ENCODE data around the gene BCKDHA. TPM values are rescaled to one million over a fixed set of nuclear protein-coding genes. Genes with fewer than 3 reads are reported as not detected.

Gene BCKDHA
- polyA plus RNA-seq, 1 of the 3 experiments (the other 2 are of a cell fraction): 30.9 TPM

DNA sequence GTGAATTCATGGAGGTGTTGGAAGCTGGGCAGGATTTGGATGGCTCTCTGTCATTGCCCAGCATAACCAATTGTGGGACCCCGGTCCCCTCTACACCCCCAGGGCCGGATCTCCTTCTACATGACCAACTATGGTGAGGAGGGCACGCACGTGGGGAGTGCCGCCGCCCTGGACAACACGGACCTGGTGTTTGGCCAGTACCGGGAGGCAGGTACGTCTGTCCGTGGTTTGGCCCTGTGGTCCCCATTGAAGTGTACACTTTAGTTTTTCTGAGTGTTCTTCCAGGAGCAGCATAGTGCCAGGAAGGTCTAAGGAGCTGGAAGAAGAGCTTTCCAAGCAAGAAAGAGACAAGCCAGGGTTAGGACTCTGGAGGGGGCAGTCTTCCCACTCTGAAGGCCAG, 16.3 kb downstream of the BCKDHA start:
- Histone ChIP-seq H3K27me3 (ENCODE audit: insufficient read depth) (no peaks in the 10 kb centered on the region), H4K20me1 (ENCODE audit: insufficient read depth) (no peaks in the 10 kb centered on the region), H2AFZ (ENCODE audit: low read depth) (no peak overlapping the region), H3K4me3 (ENCODE audit: low read depth in 2 of 2, low read length in 1 of 2) (no peak overlapping the region), H3K9me2 (no peaks in the 10 kb centered on the region), H3K27ac (ENCODE audit: low read depth in 2 of 2, low read length in 1 of 2) (no peak overlapping the region), H3K9me3 (no peaks in the 10 kb centered on the region), H3K36me3 (replicated peaks in 1 of 2; ENCODE audit: control insufficient read depth in 1 of 2, insufficient read depth in 2 of 2, low read length in 1 of 2) (peaks cover 0 to 24% of the 10 kb centered on the region in 2 experiments), H3K4me1 (ENCODE audit: control insufficient read depth in 1 of 2, insufficient read depth in 2 of 2, low read depth in 1 of 2, low read length in 1 of 2) (peaks cover 0 to 12% of the 10 kb centered on the region in 2 experiments; a peak in 1 of 4 replicates), H3K9ac (no peak overlapping the region), H3K79me2 (ENCODE audit: insufficient read depth) (no peaks in the 10 kb centered on the region), H3F3A (replicated peaks; ENCODE audit: insufficient read depth) (no peaks in the 10 kb centered on the region), H3K4me2 (no peak overlapping the region)
- TF ChIP-seq YY1 (IDR thresholded peaks at IDR 0.05; ENCODE audit: low read depth): no peak
- no peak for TF ChIP-seq MAX (IDR thresholded peaks at IDR 0.05; ENCODE audit: low read depth)
- no peak for TF ChIP-seq SIN3A (IDR thresholded peaks at IDR 0.05; ENCODE audit: borderline replicate concordance, low read depth, low read length)
- no peak for TF ChIP-seq CHD2 (IDR thresholded peaks at IDR 0.05; ENCODE audit: low read length, partially characterized antibody)
- no peak for TF ChIP-seq POLR2AphosphoS5 (IDR thresholded peaks at IDR 0.05; ENCODE audit: low read depth, low read length)
- TF ChIP-seq RFX5 (IDR thresholded peaks at IDR 0.05; ENCODE audit: low read length): no peak
- TF ChIP-seq RAD21 (IDR thresholded peaks at IDR 0.05; ENCODE audit: low read length): no peak
- TF ChIP-seq, protein P1, sequence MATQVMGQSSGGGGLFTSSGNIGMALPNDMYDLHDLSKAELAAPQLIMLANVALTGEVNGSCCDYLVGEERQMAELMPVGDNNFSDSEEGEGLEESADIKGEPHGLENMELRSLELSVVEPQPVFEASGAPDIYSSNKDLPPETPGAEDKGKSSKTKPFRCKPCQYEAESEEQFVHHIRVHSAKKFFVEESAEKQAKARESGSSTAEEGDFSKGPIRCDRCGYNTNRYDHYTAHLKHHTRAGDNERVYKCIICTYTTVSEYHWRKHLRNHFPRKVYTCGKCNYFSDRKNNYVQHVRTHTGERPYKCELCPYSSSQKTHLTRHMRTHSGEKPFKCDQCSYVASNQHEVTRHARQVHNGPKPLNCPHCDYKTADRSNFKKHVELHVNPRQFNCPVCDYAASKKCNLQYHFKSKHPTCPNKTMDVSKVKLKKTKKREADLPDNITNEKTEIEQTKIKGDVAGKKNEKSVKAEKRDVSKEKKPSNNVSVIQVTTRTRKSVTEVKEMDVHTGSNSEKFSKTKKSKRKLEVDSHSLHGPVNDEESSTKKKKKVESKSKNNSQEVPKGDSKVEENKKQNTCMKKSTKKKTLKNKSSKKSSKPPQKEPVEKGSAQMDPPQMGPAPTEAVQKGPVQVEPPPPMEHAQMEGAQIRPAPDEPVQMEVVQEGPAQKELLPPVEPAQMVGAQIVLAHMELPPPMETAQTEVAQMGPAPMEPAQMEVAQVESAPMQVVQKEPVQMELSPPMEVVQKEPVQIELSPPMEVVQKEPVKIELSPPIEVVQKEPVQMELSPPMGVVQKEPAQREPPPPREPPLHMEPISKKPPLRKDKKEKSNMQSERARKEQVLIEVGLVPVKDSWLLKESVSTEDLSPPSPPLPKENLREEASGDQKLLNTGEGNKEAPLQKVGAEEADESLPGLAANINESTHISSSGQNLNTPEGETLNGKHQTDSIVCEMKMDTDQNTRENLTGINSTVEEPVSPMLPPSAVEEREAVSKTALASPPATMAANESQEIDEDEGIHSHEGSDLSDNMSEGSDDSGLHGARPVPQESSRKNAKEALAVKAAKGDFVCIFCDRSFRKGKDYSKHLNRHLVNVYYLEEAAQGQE (IDR thresholded peaks at IDR 0.05; ENCODE audit: low read depth, low read length): no peak
- no peak for TF ChIP-seq FOXM1 (IDR thresholded peaks at IDR 0.05; ENCODE audit: low read depth)
- no peak for TF ChIP-seq USF1 (IDR thresholded peaks at IDR 0.05; ENCODE audit: borderline replicate concordance, low read depth)
- no peak for TF ChIP-seq EZH2phosphoT487 (IDR thresholded peaks at IDR 0.05; ENCODE audit: borderline replicate concordance, low read depth)
- TF ChIP-seq GABPA (IDR thresholded peaks at IDR 0.05; ENCODE audit: low read depth): no peak
- TF ChIP-seq ELF1 (IDR thresholded peaks at IDR 0.05): no peak
- TF ChIP-seq, protein P2, sequence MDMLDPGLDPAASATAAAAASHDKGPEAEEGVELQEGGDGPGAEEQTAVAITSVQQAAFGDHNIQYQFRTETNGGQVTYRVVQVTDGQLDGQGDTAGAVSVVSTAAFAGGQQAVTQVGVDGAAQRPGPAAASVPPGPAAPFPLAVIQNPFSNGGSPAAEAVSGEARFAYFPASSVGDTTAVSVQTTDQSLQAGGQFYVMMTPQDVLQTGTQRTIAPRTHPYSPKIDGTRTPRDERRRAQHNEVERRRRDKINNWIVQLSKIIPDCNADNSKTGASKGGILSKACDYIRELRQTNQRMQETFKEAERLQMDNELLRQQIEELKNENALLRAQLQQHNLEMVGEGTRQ (IDR thresholded peaks at IDR 0.05; ENCODE audit: borderline replicate concordance, low read depth, low read length): no peak
- no peak for TF ChIP-seq RXRA (IDR thresholded peaks at IDR 0.05; ENCODE audit: borderline replicate concordance, low read depth)
- TF ChIP-seq, protein P3, sequence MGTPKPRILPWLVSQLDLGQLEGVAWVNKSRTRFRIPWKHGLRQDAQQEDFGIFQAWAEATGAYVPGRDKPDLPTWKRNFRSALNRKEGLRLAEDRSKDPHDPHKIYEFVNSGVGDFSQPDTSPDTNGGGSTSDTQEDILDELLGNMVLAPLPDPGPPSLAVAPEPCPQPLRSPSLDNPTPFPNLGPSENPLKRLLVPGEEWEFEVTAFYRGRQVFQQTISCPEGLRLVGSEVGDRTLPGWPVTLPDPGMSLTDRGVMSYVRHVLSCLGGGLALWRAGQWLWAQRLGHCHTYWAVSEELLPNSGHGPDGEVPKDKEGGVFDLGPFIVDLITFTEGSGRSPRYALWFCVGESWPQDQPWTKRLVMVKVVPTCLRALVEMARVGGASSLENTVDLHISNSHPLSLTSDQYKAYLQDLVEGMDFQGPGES (IDR thresholded peaks at IDR 0.05; ENCODE audit: low read depth, low read length): no peak
- POLR2A ChIA-PET: no interaction called here
- CTCF ChIA-PET: no interaction called here
- 100% methylated on average over 1 of the region's 10 CpGs for WGBS (ENCODE audit: low lambda C conversion rate)
- DNase-seq: no peak
